Measurements from ENCODE around the gene JAGN1.
"Not testable (repeated sequence)": the region's sequence is repeated elsewhere in the genome, so short reads cannot be mapped to it uniquely, and the experiment has no call there.

GRCh38 chr3:9900965-9901415 is 10.6 kb downstream of the JAGN1 start:
- TF ChIP-seq CTCF (IDR thresholded peaks at IDR 0.05); POLR2AphosphoS5 (IDR thresholded peaks at IDR 0.05; ENCODE audit: low read depth, low read length): not testable (repeated sequence)
